HG03469 (cell line): ENCODE data around the gene IL1RL2.

Experiments
- ATAC-seq: cut with Tn5 transposase; IDR thresholded peaks from one replicate; pipeline ENCODE4 v1.9.1; 2021; ENCODE audit warnings: mild to moderate bottlenecking, moderate library complexity, moderate number of reproducible peaks; ENCODE audit not compliant: unreplicated experiment

The IL1RL2 gene

DNA sequence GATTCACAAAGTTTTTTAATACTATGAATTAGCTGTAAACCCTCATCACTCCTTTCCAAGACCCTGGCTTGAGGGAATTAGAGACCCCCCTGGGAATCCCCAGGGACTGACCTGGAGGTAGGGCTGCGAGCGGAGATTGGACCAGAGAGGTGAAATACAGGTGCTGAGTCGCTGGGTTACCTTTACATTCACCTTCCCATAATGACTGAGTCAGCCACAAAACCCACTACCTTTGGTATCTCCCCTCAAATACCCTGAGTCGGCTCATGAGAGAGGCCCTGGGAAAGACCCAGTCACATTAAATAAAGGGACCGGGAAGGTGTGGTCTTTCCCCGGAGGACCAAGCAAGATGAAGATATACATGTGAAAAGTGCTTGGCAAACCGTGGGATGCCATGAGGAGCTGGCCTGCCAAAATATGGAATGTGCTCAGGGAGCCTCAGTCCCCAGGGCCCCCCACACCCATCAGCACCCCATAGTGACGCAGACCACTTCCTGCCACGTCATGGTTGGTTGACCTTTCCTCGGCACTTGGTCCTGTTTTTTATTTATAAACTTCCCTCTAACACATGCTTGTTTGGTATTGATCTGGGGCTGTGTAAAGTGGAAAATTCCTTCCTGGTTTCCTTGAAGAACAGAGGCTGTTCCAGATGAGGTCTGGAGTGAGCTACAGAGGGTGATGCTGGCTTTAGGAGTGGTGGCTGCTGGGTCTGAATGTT, 51.4 kb downstream of the IL1RL2 start:
- no peak for ATAC-seq

DNA sequence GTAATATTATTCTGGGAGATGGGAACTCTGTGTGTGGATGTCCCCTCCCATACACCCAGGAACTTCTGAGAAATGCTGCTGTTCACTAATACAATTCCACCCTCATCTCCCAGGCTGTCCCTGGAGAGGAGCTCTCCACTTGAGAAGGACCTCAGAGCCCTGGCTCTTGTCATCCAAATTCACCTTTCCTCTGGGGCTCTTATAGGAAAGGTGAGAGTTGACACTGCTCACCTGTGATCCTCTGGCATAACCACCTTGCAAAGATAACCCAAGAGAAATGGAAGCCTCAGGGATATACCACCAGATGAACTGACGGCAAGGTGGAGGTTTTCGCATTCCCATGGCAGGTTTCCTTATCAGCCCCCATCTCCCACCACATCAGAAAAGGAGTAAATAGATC, 52.0 kb downstream of the IL1RL2 start:
- ATAC-seq = no peak

DNA sequence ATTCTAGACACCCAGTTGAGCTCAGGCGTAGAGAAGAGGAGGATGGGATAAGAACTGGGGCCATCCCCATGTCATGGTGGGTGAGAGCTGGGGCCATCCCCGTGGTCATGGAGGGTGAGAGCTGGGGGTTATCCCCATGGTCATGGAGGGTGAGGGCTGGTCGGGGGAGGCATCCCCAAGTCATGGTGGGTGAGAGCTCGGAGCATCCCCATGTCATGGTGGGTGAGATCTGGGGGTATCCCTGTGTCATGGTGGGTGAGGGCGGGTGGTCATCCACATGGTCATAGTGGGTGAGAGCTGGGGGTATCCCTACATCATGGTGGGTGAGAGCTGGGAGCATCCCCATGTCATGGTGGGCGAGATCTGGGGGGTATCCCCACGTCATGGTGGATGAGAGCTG, 52.5 kb downstream of the IL1RL2 start:
- ATAC-seq = no peak

DNA sequence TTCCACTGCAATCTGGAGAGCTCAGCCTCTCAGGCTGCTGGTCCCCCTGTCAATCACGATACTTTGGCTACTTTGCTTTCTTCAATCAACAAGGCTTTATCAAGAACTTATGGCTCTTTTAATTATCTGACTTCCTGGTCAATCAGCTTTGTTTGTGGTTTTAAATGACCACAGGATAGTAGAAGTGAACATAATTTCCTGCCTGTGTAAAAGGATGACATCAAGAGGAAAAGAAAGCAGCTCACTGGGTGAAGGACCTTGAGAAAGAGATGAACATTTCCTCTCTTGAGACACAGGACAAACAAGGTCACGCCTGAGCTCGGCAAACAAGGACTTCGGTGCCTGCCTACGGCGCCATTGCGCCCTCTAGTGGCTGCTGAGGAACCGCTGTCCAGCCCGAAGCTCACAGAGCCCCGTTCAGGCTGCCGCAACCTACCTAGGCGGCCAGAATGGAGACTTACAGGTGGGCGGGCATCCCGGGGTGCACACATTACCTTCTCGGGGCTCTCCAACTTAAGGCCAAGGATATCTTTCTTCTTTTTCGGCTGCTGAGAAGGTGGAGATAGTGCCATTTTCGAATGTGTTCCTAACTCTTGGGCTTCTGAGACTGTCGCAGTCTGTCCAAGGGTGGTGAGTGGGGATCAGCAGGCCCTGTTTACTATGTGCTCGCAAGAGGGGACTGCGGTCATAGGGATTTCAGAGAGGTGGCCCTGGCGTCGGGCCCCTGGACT, 54.0 kb downstream of the IL1RL2 start:
- peak; percentile 92 for ATAC-seq

DNA sequence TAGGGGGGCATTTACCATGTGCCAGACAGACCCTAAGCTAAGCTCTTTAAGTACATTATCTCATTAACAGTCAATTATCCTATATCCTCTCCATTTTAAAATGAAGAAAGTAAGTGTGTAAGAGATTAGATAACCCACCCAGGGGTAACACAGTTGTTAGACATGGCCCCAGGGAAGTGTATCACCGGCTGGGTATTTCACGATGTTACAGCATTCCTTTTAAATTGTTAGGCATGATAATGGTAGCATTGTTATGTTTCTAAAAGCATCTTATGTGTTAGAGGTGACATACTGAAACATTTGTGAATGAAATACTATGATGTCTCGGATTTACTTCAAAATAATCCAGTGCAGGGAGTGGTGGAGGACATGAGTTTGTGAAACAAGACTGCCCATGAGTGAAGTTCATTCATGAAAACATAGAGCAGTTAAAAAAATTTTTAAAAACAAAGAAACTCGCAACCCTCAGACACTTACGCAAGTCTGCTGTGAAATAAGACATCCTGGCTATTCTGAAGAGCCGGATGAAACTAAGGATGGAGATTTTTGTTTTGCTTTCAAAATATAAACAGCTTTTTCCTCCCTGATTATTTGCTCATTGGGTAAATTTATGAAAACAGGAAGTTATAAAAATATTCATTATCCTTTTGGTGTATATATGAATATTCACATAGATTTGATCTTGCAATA, 54.9 kb downstream of the IL1RL2 start:
- ATAC-seq = no peak

DNA sequence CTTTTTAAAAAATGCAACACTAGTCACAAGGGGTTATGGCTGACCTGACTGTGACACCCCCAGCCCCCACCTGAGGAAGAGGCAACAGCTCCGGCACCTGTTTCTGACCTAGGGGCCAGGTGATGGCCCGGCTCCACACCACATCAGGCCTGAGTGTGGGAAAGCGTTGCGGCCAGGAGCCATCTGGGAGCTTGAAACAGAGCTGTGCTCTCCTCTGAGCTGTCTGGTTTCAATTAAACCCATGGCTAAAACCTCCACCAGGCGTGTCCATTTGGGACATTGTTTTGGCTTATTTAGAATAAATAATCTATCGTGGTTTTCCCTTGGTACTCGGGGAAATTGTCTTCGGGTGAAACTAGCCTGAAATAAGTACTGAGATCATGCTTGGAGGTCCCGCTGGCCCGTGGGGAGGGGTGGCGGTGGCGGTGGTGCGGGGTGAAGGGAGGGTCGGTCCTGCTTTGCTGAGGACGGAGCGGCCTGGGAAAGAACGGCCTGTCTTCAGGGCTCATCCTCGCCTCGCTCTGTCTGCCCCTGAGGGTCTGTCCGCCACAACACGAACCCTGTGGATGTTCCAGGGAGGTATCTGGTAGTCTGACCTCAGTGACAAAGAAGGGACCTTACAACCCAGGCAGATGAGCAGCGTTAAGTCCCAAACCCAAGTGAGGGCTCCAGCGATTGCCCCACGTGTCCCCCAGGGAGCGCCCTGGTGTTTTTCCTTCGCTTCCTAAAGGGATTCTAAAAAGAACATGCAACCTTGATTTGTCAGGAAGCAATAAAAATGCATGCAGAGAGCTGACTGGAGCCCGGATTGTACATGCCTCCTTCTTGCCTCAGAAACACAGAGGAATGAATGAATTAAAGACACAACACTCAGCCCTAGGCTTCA, 58.7 kb downstream of the IL1RL2 start:
- ATAC-seq = no peak

DNA sequence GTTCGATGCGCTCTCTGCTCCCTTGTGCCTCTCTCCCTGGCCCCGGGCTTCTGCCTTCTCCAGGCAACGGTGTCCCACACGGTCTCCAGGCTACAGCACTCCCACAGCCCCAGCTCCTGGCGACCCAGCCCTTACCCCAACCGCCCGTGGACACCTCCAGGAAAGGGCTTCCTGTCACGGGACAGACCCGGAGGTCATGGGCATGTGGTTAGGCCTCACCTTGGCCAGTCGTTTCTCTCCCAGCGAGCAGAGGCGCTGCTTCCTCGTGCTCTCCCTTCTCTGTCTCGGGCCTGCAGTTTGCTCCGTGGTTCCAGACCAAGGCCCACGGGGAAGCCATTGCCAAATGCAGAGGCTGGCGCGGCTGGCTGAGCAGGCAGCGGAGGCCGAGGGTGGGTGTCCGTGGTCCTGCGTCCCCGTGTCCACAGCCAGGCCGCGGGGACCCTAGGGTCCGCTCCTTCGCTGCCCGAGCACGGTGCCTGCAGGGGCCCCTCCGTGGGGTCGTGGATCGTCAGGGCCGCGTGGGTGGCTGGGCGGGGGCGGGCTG, 63.5 kb downstream of the IL1RL2 start:
- ATAC-seq = no peak

DNA sequence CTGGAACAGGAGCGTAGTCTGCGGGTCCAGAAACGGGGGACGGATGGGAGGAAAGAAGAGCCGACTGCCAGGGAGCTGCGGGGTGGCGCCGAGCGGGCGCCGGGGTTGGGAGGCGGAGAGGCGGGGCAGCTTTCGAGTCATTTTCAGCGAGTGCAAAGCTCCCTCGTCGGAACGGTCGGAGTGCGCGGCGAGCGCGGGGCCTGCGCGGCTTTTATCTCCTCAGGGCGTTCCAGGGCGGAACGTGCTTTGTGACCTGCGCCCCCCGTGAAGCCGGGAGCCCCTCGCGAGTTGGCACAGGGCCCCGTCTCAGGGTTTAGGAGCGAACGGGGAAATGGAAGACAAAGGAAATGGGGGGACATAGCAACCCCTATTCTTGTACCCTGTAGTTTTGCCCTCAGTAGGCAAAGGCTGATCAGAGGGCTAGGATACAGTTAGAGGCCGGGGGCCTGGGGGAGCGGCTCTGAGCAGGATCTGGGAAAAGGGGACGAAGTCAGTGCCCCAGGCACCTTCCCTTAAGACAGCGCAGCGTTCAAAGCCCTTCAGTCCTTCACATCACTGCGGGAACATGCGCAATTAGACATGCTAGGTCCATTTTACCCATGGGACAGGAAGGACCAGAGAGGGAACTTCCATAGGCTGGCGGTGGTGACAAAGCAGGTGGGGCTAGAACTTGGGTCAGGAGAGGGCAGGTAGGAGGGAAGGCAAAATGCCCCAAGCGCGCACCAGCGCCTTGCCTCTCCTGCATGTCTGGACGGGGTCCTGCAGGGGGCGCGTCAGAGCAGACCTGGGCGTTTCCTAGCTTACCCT, 64.4 kb downstream of the IL1RL2 start:
- no peak for ATAC-seq

DNA sequence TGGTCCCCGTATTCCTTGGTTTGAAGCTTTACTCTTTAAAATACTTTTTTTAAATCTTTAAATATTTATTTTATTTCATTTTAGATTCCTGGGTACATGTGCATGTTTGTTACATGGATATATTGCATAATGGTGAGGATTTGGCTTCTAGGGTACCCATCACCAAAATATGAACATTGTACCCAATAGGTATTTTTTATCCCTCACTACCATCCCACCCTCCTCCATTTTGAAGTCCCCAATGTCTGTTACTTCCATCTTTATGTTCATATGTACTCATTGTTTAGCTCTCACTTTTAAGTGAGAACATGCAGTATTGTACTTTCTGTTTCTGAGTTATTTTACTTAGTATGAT, 65.0 kb downstream of the IL1RL2 start:
- no peak for ATAC-seq

DNA sequence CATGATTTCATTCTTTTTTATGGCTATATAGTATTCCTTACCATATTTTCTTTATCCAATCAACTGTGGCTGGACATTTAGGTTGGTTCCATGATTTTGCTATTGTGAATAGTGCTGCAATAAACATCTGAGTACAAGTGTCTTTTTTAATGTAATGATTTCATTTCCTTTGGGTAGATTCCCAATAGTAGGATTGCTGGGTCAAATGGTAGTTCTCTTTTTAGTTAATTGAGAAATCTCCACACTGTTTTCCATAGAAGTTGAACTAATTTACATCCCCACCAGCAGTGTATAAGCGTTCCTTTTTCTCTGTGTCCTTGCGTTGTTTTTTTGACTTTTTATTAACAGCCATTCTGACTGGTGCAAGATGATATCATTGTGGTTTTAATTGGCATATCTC, 65.4 kb downstream of the IL1RL2 start:
- ATAC-seq = no peak

DNA sequence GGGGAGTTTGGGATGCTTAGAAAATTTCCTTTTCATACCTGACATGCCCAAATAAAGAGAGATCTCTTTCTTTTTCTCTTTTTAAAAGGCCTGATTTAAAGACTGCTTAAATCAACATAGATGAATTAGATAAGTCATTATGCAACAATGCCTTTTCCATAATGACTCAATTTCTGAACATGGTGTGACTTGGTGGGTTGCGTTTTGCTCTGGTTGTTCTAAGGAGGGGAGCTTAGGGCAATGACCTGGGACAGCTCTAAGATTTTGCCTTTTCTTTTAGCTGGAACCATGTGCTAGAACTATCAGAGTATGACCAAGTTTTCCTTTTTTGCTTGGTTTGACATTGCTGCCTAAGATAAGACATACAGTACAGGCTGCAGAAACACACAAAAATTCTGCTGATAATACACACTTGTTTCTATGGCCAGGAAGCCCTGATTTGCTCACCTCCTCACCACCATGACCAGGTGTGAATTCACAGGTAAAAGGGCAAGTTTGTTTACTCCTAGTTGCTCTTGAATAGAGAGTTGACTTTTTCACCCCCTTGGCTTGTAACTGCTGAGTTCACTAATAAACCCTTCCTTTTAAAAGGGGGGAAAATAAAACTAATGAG, 66.4 kb downstream of the IL1RL2 start:
- no peak for ATAC-seq

DNA sequence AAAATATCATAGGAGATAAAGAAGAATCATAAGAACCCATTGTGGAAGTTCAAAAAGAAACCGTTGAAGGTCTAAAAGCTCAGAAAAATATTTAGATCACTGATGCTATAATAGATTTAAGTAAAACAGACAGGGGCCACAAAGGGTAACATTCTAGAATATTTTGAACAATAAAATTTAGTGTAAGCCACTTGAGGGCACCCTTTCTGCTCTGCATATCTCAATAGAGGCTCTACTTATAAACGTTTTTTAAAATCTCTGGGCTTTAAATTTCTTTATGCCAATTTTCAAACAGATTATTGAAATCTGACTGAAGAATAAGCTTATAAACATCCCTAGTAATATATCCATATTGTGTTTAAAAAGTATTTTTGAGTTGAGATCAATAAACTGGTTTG, 66.9 kb downstream of the IL1RL2 start:
- ATAC-seq = no peak

DNA sequence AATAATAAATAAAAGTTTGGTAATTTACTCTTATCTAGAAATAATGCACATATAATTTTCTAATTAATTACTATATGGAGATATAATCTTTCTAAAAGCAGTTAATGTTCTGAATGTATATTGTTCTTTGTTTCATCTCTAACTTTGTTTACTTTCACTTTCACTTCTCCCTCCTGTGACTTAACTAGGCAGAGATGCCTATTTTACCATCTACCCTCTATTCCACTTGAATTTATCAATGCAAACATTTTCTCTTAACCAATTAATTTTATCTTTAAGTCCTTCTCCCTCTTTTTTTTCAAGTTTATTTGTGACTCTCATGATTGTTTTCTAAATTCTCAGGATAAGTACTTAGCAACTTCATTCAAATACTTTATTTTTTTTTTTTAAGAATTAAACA, 69.5 kb downstream of the IL1RL2 start:
- ATAC-seq = no peak

DNA sequence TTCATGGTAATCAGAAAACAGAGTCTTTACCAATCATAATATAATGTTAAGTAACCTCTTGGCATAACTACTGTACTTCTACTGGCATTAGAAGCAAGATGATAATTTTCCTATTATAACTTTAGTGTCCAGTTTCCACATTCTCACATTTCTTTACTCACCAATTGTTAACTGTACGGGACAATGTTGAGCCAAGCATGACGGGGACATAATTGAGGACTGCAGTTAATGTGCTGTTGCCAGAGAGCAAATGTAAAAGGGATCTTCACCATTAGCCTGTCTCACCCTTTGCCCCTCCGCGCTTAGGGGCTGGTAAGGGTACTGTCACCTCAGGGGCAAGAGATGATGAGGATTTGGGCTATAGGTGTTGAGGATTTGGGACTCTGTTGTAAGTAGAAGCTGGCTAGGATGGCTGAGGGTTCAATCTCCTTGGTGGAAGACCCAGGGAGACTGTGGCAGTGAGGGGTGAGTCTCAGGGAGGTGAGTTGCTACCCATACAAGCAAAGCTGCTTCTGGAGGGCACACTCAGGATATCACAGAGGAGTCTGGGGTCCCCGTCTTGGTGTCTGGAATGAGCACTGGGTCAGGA, 70.1 kb downstream of the IL1RL2 start:
- no peak for ATAC-seq

DNA sequence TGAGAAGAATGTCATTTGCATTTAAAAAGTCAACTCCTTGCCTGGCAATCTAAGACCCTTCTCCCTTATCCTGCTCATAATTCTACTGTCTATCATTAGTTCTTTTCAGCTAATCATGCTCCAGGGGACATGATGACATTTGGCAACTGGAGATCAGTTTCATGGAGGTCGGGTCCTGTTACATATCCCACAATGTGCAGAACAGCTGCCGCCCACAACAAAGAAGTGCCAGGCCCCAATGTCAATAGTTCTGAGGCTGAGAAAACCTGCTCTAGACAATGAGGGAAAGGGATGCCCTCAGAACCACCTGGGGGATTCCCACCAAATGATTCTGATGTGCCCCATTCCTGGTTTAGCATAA, 71.2 kb downstream of the IL1RL2 start:
- no peak for ATAC-seq

DNA sequence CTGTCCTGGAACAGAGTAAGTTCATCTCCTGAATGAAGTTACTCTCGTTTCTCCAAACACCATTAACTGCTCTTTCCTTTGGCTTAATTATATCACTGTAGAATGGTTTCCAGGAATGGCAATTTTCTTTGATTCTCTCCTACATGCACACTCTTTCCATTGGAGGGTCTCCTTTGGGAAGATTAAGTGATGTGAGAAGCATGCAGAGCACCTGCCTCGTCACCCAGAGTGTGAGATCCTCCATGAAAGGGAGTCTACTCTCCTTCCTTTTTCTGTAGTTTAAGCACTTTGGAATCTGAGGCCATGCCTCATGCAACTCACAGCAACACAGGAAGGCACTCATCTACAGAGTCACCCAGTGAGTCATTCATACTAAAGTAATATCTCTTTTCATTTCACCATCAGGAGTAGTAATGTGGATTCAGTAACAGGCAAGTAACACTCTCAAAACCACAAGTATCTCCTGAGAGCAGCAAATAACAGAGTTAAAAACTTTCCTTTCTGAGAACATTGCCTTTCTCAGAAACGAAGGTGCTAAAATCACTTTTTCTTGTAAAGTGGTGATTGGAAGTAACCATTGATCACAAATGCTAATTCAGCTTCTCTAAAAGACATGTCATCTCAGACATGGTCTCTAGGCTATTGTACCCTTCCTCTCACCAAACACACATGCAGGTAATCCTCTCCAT, 71.7 kb downstream of the IL1RL2 start:
- ATAC-seq = no peak

DNA sequence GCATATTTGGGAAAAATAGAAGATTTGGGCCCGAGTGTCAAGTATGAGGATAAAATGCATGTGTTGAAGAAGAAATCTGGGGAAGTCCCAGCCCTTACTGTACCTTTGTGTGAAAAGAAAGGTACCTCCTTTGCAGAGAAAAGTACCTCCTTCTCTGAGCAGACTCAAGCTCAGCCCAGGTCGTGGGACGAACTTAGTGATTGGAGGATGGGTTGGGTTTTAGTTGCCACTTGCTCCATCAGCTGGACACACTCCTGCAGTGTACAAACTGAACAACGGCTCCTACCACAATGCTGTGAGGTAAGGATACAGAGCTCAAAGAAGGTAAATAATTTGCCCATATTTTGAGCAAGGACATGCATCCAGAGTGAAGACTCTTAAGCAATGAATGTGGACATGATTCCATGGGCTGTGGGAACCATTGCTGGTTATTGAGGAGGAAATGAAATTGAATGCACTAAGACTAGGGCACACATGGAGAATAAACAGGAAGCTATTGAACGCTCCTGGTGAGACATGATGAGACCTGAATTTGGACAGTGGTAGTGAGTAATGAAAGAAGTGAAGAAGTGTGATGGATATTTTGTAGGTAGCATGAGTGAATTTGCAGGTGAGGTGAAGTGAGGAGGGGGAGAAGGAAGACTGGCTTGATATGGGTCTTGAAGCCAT, 74.8 kb downstream of the IL1RL2 start:
- ATAC-seq = no peak
